Liver (tissue), 9 donors: ENCODE results near the gene ZNF652. TPM values are rescaled to one million over a fixed set of nuclear protein-coding genes. Genes with fewer than 3 reads are reported as not detected.
"Not testable (repeated sequence)": the region's sequence is repeated elsewhere in the genome, so short reads cannot be mapped to it uniquely, and the experiment has no call there.

Experiments used
- DNase-seq: peaks from one replicate; pipeline ENCODE4 v3.0.0-alpha.2; 2017; ENCODE audit warnings: low spot score
- H3K27ac ChIP-seq, 2 donors: one replicate each; pipeline ENCODE4 v1.7.0; 2013; ENCODE audit warnings: inconsistent platforms in 2 of 2, low read length in 2 of 2, control low read depth in 1 of 2, low read depth in 1 of 2, mild to moderate bottlenecking in 1 of 2
- H3K27me3 ChIP-seq, 4 donors: one replicate each; pipeline versions ENCODE4 v1.6.1 to v1.7.0; 2013; ENCODE audit warnings: low read length in 3 of 4, inconsistent platforms in 1 of 4, mild to moderate bottlenecking in 1 of 4, moderate library complexity in 1 of 4; ENCODE audit not compliant: control insufficient read depth in 4 of 4, insufficient read depth in 4 of 4
- H3K36me3 ChIP-seq, 4 donors: one replicate each; pipeline versions ENCODE4 v1.6.1 to v1.7.0; 2013; ENCODE audit warnings: low read length in 3 of 4, mild to moderate bottlenecking in 3 of 4, low read depth in 1 of 4, moderate library complexity in 1 of 4; ENCODE audit not compliant: control insufficient read depth in 4 of 4, insufficient read depth in 3 of 4
- H3K4me1 ChIP-seq, 4 donors: one replicate each; pipeline versions ENCODE4 v1.6.1 to v1.7.0; 2013; ENCODE audit warnings: low read length in 3 of 4, mild to moderate bottlenecking in 3 of 4, moderate library complexity in 1 of 4; ENCODE audit not compliant: control insufficient read depth in 4 of 4, insufficient read depth in 4 of 4
- H3K4me3 ChIP-seq, 3 donors: one replicate each; pipeline versions ENCODE4 v1.6.1 to v1.7.0; 2013; ENCODE audit warnings: low read length in 3 of 3, control low read depth in 1 of 3, low read depth in 1 of 3, mild to moderate bottlenecking in 1 of 3
- H3K9ac ChIP-seq, 2 donors: one replicate each; pipeline ENCODE4 v1.7.0; 2013; ENCODE audit warnings: low read length in 2 of 2, mild to moderate bottlenecking in 2 of 2, moderate library complexity in 2 of 2, control low read depth in 1 of 2, low read depth in 1 of 2
- H3K9me3 ChIP-seq, 4 donors: one replicate each; pipeline versions ENCODE4 v1.6.1 to v1.7.0; 2013; ENCODE audit warnings: low read length in 3 of 4; ENCODE audit not compliant: control insufficient read depth in 4 of 4
- ATF3 ChIP-seq: IDR thresholded peaks from 2 replicates; pipeline ENCODE4 v1.6.1; 2016; ENCODE audit warnings: antibody characterized with exemption
- CTCF ChIP-seq: fragments of 150-350 bp; IDR thresholded peaks from 2 replicates; pipeline ENCODE4 v1.5.1; 2017; ENCODE audit warnings: improper control_type of control experiment, low read depth, low read length; ENCODE audit not compliant: missing input control
- EGR1 ChIP-seq, 2 donors: IDR thresholded peaks; 2 replicates each; pipeline ENCODE4 v1.6.1; 2016 to 2018; ENCODE audit warnings: antibody characterized with exemption in 2 of 2, low read depth in 2 of 2
- FOXA1 ChIP-seq: IDR thresholded peaks from 2 replicates; pipeline ENCODE4 v1.6.1; 2016; ENCODE audit warnings: antibody characterized with exemption
- FOXA2 ChIP-seq: IDR thresholded peaks from 2 replicates; pipeline ENCODE4 v1.6.1; 2016; ENCODE audit warnings: antibody characterized with exemption
- GABPA ChIP-seq, 2 donors: IDR thresholded peaks in 1 of 2; conservative IDR thresholded peaks in 1 of 2; 2 replicates each; pipeline ENCODE4 v1.6.1; 2016; ENCODE audit warnings: antibody characterized with exemption in 2 of 2, mild to moderate bottlenecking in 1 of 2, moderate library complexity in 1 of 2
- HNF4A ChIP-seq, 2 donors: conservative IDR thresholded peaks; 2 replicates each; pipeline ENCODE4 v1.6.1; 2016; ENCODE audit warnings: antibody characterized with exemption in 2 of 2, mild to moderate bottlenecking in 2 of 2
- HNF4G ChIP-seq: IDR thresholded peaks from 2 replicates; pipeline ENCODE4 v1.6.1; 2016; ENCODE audit warnings: antibody characterized with exemption
- JUND ChIP-seq, 2 donors: IDR thresholded peaks; 2 replicates each; pipeline ENCODE4 v1.6.1; 2016; ENCODE audit warnings: antibody characterized with exemption in 2 of 2
- NR2F2 ChIP-seq: IDR thresholded peaks from 2 replicates; pipeline ENCODE4 v1.6.1; 2016; ENCODE audit warnings: antibody characterized with exemption
- RAD21 ChIP-seq, 2 donors: IDR thresholded peaks; 2 replicates each; pipeline ENCODE4 v1.6.1; 2016; ENCODE audit warnings: antibody characterized with exemption in 2 of 2, mild to moderate bottlenecking in 2 of 2
- RXRA ChIP-seq, 2 donors: IDR thresholded peaks; 2 replicates each; pipeline ENCODE4 v1.6.1; 2017 to 2018; ENCODE audit warnings: antibody characterized with exemption in 2 of 2, mild to moderate bottlenecking in 1 of 2
- SP1 ChIP-seq: IDR thresholded peaks from 2 replicates; pipeline ENCODE4 v1.6.1; 2018; ENCODE audit warnings: antibody characterized with exemption, mild to moderate bottlenecking
- TAF1 ChIP-seq: conservative IDR thresholded peaks from 2 replicates; pipeline ENCODE4 v1.6.1; 2016; ENCODE audit warnings: antibody characterized with exemption, mild to moderate bottlenecking
- YY1 ChIP-seq: IDR thresholded peaks from 2 replicates; pipeline ENCODE4 v1.6.1; 2016; ENCODE audit warnings: antibody characterized with exemption, mild to moderate bottlenecking
- WGBS: extraction: QIAGEN DNeasy Blood & Tissue Kit; methylation state at CpG from one replicate; pipeline ENCODE4 v1.1.7; 2013; 5-methylcytosine and 5-hydroxymethylcytosine counted together
- polyA plus RNA-seq, 2 donors: library from polyadenylated mRNA; stranded (reverse) in 1 of 2; unstranded in 1 of 2; fragments of 200-250 nt in 1 of 2; fragments of >200 nt in 1 of 2; fragmentation: Nextera tagmentation in 1 of 2; extraction: Ambion mirVana in 1 of 2; gene quantifications; one replicate each; pipeline versions ENCODE4 v1.2.1 to v1.2.3, GENCODE V29; 2013 to 2015
- total RNA-seq, 2 donors: library from RNA; depleted of rRNA; stranded (reverse); fragments of >200 nt; gene quantifications; one replicate each; pipeline ENCODE4 v1.2.3, GENCODE V29; 2014
- TF ChIP-seq, protein P1 (sequence below): IDR thresholded peaks from 2 replicates; pipeline ENCODE4 v1.6.1; 2016; ENCODE audit warnings: antibody characterized with exemption
- TF ChIP-seq, protein P2 (sequence below): IDR thresholded peaks from 2 replicates; pipeline ENCODE4 v1.6.1; 2016; ENCODE audit warnings: antibody characterized with exemption
- TF ChIP-seq, protein P3 (sequence below): IDR thresholded peaks from 2 replicates; pipeline ENCODE4 v1.6.1; 2016; ENCODE audit warnings: antibody characterized with exemption, mild to moderate bottlenecking
- donor health status: healthy.
- donor health status: healthy.
- donor health status: healthy.
- donor health status: healthy.
- donor health status: healthy.

Gene ZNF652
- total and polyA plus RNA-seq, 4 donors, result 5.3 to 23.1 (median 17.5) TPM

DNA sequence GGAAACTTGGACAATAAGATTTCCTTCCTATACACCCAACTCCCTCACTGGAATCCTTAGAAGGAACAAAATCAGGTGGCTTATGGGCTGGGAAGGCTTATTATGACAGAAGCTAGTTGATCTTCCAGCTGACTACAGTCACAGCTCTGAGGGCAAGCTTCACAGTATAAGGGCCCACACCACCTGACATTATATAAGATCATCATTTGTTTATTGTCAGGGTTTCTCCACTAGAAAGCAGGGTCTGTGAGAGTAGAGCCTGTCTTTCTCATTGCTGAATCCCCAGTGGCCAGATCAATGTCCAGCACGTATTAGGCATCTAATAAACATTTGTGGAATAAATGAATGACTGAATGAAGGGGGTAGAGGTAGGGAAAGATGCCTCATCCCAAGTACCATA is 73.7 kb downstream of the ZNF652 start:
- 94% methylated on average over 1 of the region's 1 CpG for WGBS
- peaks cover 0 to 4% (median 0%) of the 10 kb centered on the region in 4 donors for H3K36me3 ChIP-seq
- H3K9me3 ChIP-seq, result no peaks in the 10 kb centered on the region
- H3K4me1 ChIP-seq, result no peaks in the 10 kb centered on the region
- no peak overlapping the region for H3K4me3 ChIP-seq
- H3K27me3 ChIP-seq, result no peaks in the 10 kb centered on the region
- H3K9ac ChIP-seq, result no peak overlapping the region
- no peak overlapping the region for H3K27ac ChIP-seq
- no peak for DNase-seq
- TF ChIP-seq, protein P1, sequence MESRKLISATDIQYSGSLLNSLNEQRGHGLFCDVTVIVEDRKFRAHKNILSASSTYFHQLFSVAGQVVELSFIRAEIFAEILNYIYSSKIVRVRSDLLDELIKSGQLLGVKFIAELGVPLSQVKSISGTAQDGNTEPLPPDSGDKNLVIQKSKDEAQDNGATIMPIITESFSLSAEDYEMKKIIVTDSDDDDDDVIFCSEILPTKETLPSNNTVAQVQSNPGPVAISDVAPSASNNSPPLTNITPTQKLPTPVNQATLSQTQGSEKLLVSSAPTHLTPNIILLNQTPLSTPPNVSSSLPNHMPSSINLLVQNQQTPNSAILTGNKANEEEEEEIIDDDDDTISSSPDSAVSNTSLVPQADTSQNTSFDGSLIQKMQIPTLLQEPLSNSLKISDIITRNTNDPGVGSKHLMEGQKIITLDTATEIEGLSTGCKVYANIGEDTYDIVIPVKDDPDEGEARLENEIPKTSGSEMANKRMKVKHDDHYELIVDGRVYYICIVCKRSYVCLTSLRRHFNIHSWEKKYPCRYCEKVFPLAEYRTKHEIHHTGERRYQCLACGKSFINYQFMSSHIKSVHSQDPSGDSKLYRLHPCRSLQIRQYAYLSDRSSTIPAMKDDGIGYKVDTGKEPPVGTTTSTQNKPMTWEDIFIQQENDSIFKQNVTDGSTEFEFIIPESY, result no peak
- TF ChIP-seq HNF4G, result no peak
- TF ChIP-seq SP1, result no peak
- no peak for TF ChIP-seq JUND (IDR thresholded peaks at IDR 0.05)
- TF ChIP-seq YY1, result no peak
- no peak for TF ChIP-seq RAD21 (IDR thresholded peaks at IDR 0.05)
- no peak for TF ChIP-seq TAF1
- TF ChIP-seq EGR1 (IDR thresholded peaks at IDR 0.05; ENCODE audit: low read depth in 2 of 2), result no peak
- no peak for TF ChIP-seq RXRA (IDR thresholded peaks at IDR 0.05)
- no peak for TF ChIP-seq HNF4A (conservative IDR thresholded peaks at IDR 0.05)
- TF ChIP-seq NR2F2, result no peak
- TF ChIP-seq ATF3, result no peak
- no peak for TF ChIP-seq CTCF
- no peak for TF ChIP-seq FOXA2
- TF ChIP-seq GABPA (IDR thresholded peaks at IDR 0.05 in 1 of 2, conservative IDR thresholded peaks at IDR 0.05 in 1 of 2), result no peak
- TF ChIP-seq, protein P2, sequence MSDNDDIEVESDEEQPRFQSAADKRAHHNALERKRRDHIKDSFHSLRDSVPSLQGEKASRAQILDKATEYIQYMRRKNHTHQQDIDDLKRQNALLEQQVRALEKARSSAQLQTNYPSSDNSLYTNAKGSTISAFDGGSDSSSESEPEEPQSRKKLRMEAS, result no peak
- TF ChIP-seq, protein P3, sequence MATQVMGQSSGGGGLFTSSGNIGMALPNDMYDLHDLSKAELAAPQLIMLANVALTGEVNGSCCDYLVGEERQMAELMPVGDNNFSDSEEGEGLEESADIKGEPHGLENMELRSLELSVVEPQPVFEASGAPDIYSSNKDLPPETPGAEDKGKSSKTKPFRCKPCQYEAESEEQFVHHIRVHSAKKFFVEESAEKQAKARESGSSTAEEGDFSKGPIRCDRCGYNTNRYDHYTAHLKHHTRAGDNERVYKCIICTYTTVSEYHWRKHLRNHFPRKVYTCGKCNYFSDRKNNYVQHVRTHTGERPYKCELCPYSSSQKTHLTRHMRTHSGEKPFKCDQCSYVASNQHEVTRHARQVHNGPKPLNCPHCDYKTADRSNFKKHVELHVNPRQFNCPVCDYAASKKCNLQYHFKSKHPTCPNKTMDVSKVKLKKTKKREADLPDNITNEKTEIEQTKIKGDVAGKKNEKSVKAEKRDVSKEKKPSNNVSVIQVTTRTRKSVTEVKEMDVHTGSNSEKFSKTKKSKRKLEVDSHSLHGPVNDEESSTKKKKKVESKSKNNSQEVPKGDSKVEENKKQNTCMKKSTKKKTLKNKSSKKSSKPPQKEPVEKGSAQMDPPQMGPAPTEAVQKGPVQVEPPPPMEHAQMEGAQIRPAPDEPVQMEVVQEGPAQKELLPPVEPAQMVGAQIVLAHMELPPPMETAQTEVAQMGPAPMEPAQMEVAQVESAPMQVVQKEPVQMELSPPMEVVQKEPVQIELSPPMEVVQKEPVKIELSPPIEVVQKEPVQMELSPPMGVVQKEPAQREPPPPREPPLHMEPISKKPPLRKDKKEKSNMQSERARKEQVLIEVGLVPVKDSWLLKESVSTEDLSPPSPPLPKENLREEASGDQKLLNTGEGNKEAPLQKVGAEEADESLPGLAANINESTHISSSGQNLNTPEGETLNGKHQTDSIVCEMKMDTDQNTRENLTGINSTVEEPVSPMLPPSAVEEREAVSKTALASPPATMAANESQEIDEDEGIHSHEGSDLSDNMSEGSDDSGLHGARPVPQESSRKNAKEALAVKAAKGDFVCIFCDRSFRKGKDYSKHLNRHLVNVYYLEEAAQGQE, result no peak

DNA sequence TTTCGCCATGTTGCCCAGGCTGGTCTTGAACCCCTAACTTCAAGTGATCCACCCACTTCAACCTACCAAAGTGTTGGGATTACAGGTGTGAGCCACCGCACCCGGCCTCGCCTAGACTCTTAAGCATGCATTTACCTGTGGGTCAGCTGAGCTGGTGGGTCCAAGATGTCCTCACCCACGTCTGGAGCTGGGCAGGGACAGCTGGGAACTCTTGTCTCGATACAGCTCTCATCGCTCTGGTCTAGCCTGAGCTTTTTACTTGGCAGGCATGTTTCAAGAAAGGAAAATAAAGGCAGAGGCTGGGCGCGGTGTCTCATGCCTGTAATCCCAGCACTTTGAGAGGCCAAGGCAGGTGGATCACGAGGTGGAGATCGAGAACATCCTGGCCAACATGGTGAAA is 74.6 kb downstream of the ZNF652 start:
- TF ChIP-seq GABPA (IDR thresholded peaks at IDR 0.05 in 1 of 2, conservative IDR thresholded peaks at IDR 0.05 in 1 of 2) (no peak), FOXA1 (no peak), EGR1 (IDR thresholded peaks at IDR 0.05; ENCODE audit: low read depth in 2 of 2) (no peak), HNF4A (conservative IDR thresholded peaks at IDR 0.05) (no peak), FOXA2 (no peak)
- no peak overlapping the region for H3K9ac ChIP-seq
- no peaks in the 10 kb centered on the region for H3K27me3 ChIP-seq
- 98% methylated on average over 11 of the region's 11 CpGs for WGBS
- peaks cover 0 to 4% (median 0%) of the 10 kb centered on the region in 4 donors for H3K36me3 ChIP-seq
- no peak for DNase-seq
- no peak overlapping the region for H3K4me3 ChIP-seq
- no peak overlapping the region for H3K27ac ChIP-seq
- H3K9me3 ChIP-seq, result no peaks in the 10 kb centered on the region
- H3K4me1 ChIP-seq, result no peaks in the 10 kb centered on the region

DNA sequence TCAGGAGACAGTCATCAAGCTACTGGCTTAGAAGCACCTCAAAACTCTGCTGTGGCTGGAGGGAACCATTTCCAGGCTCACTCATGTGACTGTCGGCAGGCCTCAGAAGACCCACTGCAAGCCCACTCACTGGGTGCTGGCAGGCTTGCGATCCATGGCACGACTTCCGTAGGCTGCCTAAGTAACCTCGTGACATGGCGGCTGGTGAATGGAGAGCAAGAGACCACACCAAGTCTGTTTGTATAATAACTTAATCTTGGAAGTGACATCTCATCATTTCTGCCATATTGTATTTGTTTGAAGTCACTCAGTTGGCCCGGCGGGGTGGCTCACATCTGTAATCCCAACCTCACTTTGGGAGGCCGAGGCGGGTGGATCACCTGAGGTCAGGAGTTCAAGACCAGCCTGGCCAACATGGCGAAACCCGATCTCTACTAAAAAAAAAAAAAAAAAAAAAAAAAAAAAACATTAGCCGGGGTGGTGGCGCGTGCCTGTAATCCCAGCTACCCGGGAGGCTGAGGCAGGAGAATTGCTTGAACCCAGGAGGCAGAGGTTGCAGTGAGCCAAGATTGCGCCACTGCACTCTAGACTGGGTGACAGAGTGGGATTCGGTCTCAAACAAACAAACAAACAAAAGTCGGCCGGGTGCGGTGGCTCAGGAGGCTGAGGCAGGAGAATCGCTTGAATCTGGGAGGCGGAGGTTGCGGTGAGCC is 75.6 kb downstream of the ZNF652 start:
- WGBS, result 94% methylated on average over 24 of the region's 24 CpGs
- not testable (repeated sequence) for H3K9ac ChIP-seq, H3K9me3 ChIP-seq, H3K27me3 ChIP-seq, H3K4me1 ChIP-seq, H3K27ac ChIP-seq, H3K36me3 ChIP-seq, H3K4me3 ChIP-seq, DNase-seq
